Inflammatory macrophage (primary cell): ENCODE measurements around the gene KIF15.
"Not testable (repeated sequence)": the region's sequence is repeated elsewhere in the genome, so short reads cannot be mapped to it uniquely, and the experiment has no call there.

ENCODE experiments used
- DNase-seq, 2 donors: peaks; one replicate each; pipeline ENCODE4 v3.0.0-alpha.2; 2020 to 2022

The KIF15 gene

GRCh38 chr3:44821206-44821605 is 59.6 kb downstream of the KIF15 start:
- DNase-seq, result not testable (repeated sequence)

- DNase-seq, result peak in 1 of 2 donors; percentile 27
These were observed 63.8 kb downstream of the KIF15 start for GRCh38 chr3:44825264-44825925.

GRCh38 chr3:44827196-44827595 is 65.6 kb downstream of the KIF15 start:
- DNase-seq, result no peak

- DNase-seq, result no peak
These were observed 69.6 kb downstream of the KIF15 start for GRCh38 chr3:44831232-44831631.

GRCh38 chr3:44832032-44832431 is 70.4 kb downstream of the KIF15 start:
- DNase-seq, result no peak

- no peak for DNase-seq
These were observed 71.4 kb downstream of the KIF15 start for GRCh38 chr3:44832965-44833364.

- DNase-seq, result no peak
These were observed 71.8 kb downstream of the KIF15 start for GRCh38 chr3:44833394-44833793.

GRCh38 chr3:44835684-44836083 is 74.1 kb downstream of the KIF15 start:
- no peak for DNase-seq

GRCh38 chr3:44842376-44842775 is 80.8 kb downstream of the KIF15 start:
- no peak for DNase-seq

GRCh38 chr3:44845528-44846520 is 84.2 kb downstream of the KIF15 start:
- no peak for DNase-seq

- DNase-seq, result no peak
These were observed 87.0 kb downstream of the KIF15 start for GRCh38 chr3:44848634-44849033.

- DNase-seq, result not testable (repeated sequence)
These were observed 95.1 kb downstream of the KIF15 start for GRCh38 chr3:44856663-44857062.

GRCh38 chr3:44860117-44860516 is 98.5 kb downstream of the KIF15 start:
- DNase-seq, result no peak

- DNase-seq, result peak; percentile 85 to 92
These were observed 100.0 kb downstream of the KIF15 start, which contains the start of gene TMEM42 for GRCh38 chr3:44861412-44862225. Gene TMEM42 (plus strand): TSS chr3:44861912. CDS start chr3:44861925, 13 bp downstream.

- DNase-seq, result peak; percentile 11 to 45
These were observed 100.6 kb downstream of the KIF15 start for GRCh38 chr3:44862226-44862637.

- no peak for DNase-seq
These were observed 103.9 kb downstream of the KIF15 start for GRCh38 chr3:44865272-44866035.

- no peak for DNase-seq
These were observed 106.0 kb downstream of the KIF15 start for GRCh38 chr3:44867421-44868111.

- no peak for DNase-seq
These were observed 108.9 kb downstream of the KIF15 start for GRCh38 chr3:44870375-44871061.

- no peak for DNase-seq
These were observed 112.7 kb downstream of the KIF15 start, which contains the start of gene TGM4 for GRCh38 chr3:44874308-44874707. Gene TGM4 (plus strand): TSS chr3:44874608. CDS start chr3:44874679, 71 bp downstream.

- DNase-seq, result no peak
These were observed 114.0 kb downstream of the KIF15 start for GRCh38 chr3:44875596-44875995.
